Thymus (tissue), 11 donors: ENCODE results near the gene AFF3. TPM values are rescaled to one million over a fixed set of nuclear protein-coding genes. Genes with fewer than 3 reads are reported as not detected.

Experiments
- DNase-seq, 9 donors: peaks; one replicate each; pipeline ENCODE4 v3.0.0-alpha.2; 2013; ENCODE audit warnings: low spot score in 9 of 9, low read depth in 6 of 9, missing footprints in 1 of 9
- H3K27ac ChIP-seq, 2 donors: one replicate each; pipeline ENCODE4 v1.5.1; 2013; ENCODE audit warnings: control low read depth in 1 of 2, low read depth in 1 of 2, low read length in 1 of 2, mild to moderate bottlenecking in 1 of 2, moderate library complexity in 1 of 2
- H3K27me3 ChIP-seq, 2 donors: one replicate each; pipeline ENCODE4 v1.5.1; 2013; ENCODE audit warnings: low read length in 1 of 2; ENCODE audit not compliant: control insufficient read depth in 2 of 2, insufficient read depth in 1 of 2
- H3K36me3 ChIP-seq, 2 donors: one replicate each; pipeline ENCODE4 v1.5.1; 2013; ENCODE audit warnings: low read length in 1 of 2, mild to moderate bottlenecking in 1 of 2, moderate library complexity in 1 of 2; ENCODE audit not compliant: control insufficient read depth in 2 of 2, insufficient read depth in 2 of 2
- H3K4me1 ChIP-seq, 2 donors: one replicate each; pipeline ENCODE4 v1.5.1; 2013; ENCODE audit warnings: low read length in 2 of 2; ENCODE audit not compliant: control insufficient read depth in 2 of 2, insufficient read depth in 2 of 2
- H3K4me3 ChIP-seq, 2 donors: one replicate each; pipeline ENCODE4 v1.5.1; 2013; ENCODE audit warnings: low read length in 2 of 2, control low read depth in 1 of 2, mild to moderate bottlenecking in 1 of 2
- H3K9me3 ChIP-seq, 2 donors: one replicate each; pipeline ENCODE4 v1.5.1; 2013; ENCODE audit warnings: low read length in 1 of 2, mild to moderate bottlenecking in 1 of 2; ENCODE audit not compliant: control insufficient read depth in 2 of 2, insufficient read depth in 1 of 2
- WGBS: extraction: QIAGEN DNeasy Blood & Tissue Kit; methylation state at CpG from one replicate; pipeline ENCODE4 v1.1.7; 2013; 5-methylcytosine and 5-hydroxymethylcytosine counted together
- polyA plus RNA-seq: library from polyadenylated mRNA; stranded (reverse); fragments of 200-250 nt; gene quantifications from one replicate; pipeline ENCODE4 v1.2.3, GENCODE V29; 2013
- total RNA-seq: library from RNA; stranded (reverse); fragments of 120-200 nt; gene quantifications from one replicate; pipeline ENCODE4 v1.2.4, GENCODE V29; 2013
- donor health status: healthy.

Gene AFF3
- total and polyA plus RNA-seq, 2 donors: 5.3 to 9.7 TPM

- H3K27me3 ChIP-seq: no peaks in the 10 kb centered on the region
- no peaks in the 10 kb centered on the region for H3K4me1 ChIP-seq
- WGBS: 99% methylated on average over 5 of the region's 5 CpGs
Observed at GRCh38 chr2:99629320-99629719, 513.1 kb downstream of the AFF3 start.

GRCh38 chr2:99626158-99626557 lies 516.2 kb downstream of the AFF3 start:
- Histone ChIP-seq H3K4me3 (no peak overlapping the region), H3K27me3 (no peaks in the 10 kb centered on the region), H3K4me1 (no peaks in the 10 kb centered on the region), H3K36me3 (peaks cover 0 to 3% of the 10 kb centered on the region in 2 donors), H3K9me3 (no peaks in the 10 kb centered on the region), H3K27ac (no peak overlapping the region)
- DNase-seq: no peak
- 88% methylated on average over 1 of the region's 1 CpG for WGBS

More at GRCh38 chr2:99629320-99629719, 513.1 kb downstream of the AFF3 start:
- H3K9me3 ChIP-seq: peaks cover 4 to 14% of the 10 kb centered on the region in 2 donors
- H3K4me3 ChIP-seq: no peak overlapping the region
- no peak for DNase-seq
- H3K27ac ChIP-seq: no peak overlapping the region
- peaks cover 0 to 3% of the 10 kb centered on the region in 2 donors for H3K36me3 ChIP-seq

GRCh38 chr2:99624677-99625076 lies 517.7 kb downstream of the AFF3 start:
- Histone ChIP-seq H3K4me1 (peaks cover under 1 to 4% of the 10 kb centered on the region in 2 donors), H3K4me3 (no peak overlapping the region), H3K36me3 (peaks cover 0 to 2% of the 10 kb centered on the region in 2 donors), H3K9me3 (no peaks in the 10 kb centered on the region), H3K27ac (no peak overlapping the region), H3K27me3 (no peaks in the 10 kb centered on the region)
- DNase-seq: no peak
- 97% methylated on average over 10 of the region's 10 CpGs for WGBS

- H3K27me3 ChIP-seq: no peaks in the 10 kb centered on the region
- no peak for DNase-seq
- no peaks in the 10 kb centered on the region for H3K36me3 ChIP-seq
- H3K27ac ChIP-seq: no peak overlapping the region
- peaks cover 6 to 7% of the 10 kb centered on the region in 2 donors for H3K4me1 ChIP-seq
- no peak overlapping the region for H3K4me3 ChIP-seq
- no peaks in the 10 kb centered on the region for H3K9me3 ChIP-seq
- WGBS: 98% methylated on average over 5 of the region's 5 CpGs
Observed at GRCh38 chr2:99623613-99624012, 518.8 kb downstream of the AFF3 start.

- Histone ChIP-seq H3K36me3 (no peaks in the 10 kb centered on the region), H3K9me3 (no peaks in the 10 kb centered on the region), H3K4me3 (no peak overlapping the region), H3K27ac (no peak overlapping the region), H3K4me1 (peaks cover 6 to 10% of the 10 kb centered on the region in 2 donors), H3K27me3 (no peaks in the 10 kb centered on the region)
- 97% methylated on average over 4 of the region's 4 CpGs for WGBS
- no peak for DNase-seq
Observed at GRCh38 chr2:99623035-99623434, 519.4 kb downstream of the AFF3 start.

- no peaks in the 10 kb centered on the region for H3K36me3 ChIP-seq
- no peak overlapping the region for H3K27ac ChIP-seq
- peaks cover 10 to 15% of the 10 kb centered on the region in 2 donors for H3K4me1 ChIP-seq
- no peak overlapping the region for H3K4me3 ChIP-seq
- H3K9me3 ChIP-seq: no peaks in the 10 kb centered on the region
- WGBS: 97% methylated on average over 6 of the region's 6 CpGs
- H3K27me3 ChIP-seq: no peaks in the 10 kb centered on the region
- DNase-seq: no peak
Observed at GRCh38 chr2:99622534-99622933, 519.9 kb downstream of the AFF3 start.

- Histone ChIP-seq H3K27ac (no peak overlapping the region), H3K4me3 (no peak overlapping the region), H3K9me3 (no peaks in the 10 kb centered on the region), H3K36me3 (no peaks in the 10 kb centered on the region), H3K27me3 (no peaks in the 10 kb centered on the region), H3K4me1 (peaks cover 10 to 15% of the 10 kb centered on the region in 2 donors)
- over 99% methylated on average over 5 of the region's 5 CpGs for WGBS
- no peak for DNase-seq
Observed at GRCh38 chr2:99621774-99622173, 520.6 kb downstream of the AFF3 start.

GRCh38 chr2:99621106-99621505 lies 521.3 kb downstream of the AFF3 start:
- no peak overlapping the region for H3K4me3 ChIP-seq
- 98% methylated on average over 4 of the region's 4 CpGs for WGBS
- no peak overlapping the region for H3K27ac ChIP-seq

GRCh38 chr2:99619151-99619550 lies 523.2 kb downstream of the AFF3 start:
- H3K9me3 ChIP-seq: no peaks in the 10 kb centered on the region
- no peak overlapping the region for H3K4me3 ChIP-seq
- 100% methylated on average over 1 of the region's 1 CpG for WGBS
- no peaks in the 10 kb centered on the region for H3K36me3 ChIP-seq
- peak in 2 of 9 donors; percentile 15 to 44 for DNase-seq
- peaks cover 13 to 15% of the 10 kb centered on the region in 2 donors for H3K4me1 ChIP-seq
- H3K27me3 ChIP-seq: no peaks in the 10 kb centered on the region
- H3K27ac ChIP-seq: no peak overlapping the region

More at GRCh38 chr2:99621106-99621505, 521.3 kb downstream of the AFF3 start:
- DNase-seq: no peak
- no peaks in the 10 kb centered on the region for H3K27me3 ChIP-seq
- H3K4me1 ChIP-seq: peaks cover 10 to 15% of the 10 kb centered on the region in 2 donors
- H3K9me3 ChIP-seq: no peaks in the 10 kb centered on the region
- H3K36me3 ChIP-seq: no peaks in the 10 kb centered on the region
